Adipose tissue (tissue), 3 donors: ENCODE results near the gene ROBO2. TPM values are rescaled to one million over a fixed set of nuclear protein-coding genes. Genes with fewer than 3 reads are reported as not detected.

Source experiments
- H3K27ac ChIP-seq: one replicate; pipeline ENCODE4 v1.5.1; 2013; ENCODE audit warnings: low read depth, low read length
- WGBS, 3 donors: extraction: QIAGEN DNeasy Blood & Tissue Kit; methylation state at CpG; one replicate each; pipeline ENCODE4 v1.1.7; 2013; 5-methylcytosine and 5-hydroxymethylcytosine counted together
- polyA plus RNA-seq, 3 donors: library from polyadenylated mRNA; stranded (reverse); fragments of 200-250 nt; gene quantifications; one replicate each; pipeline ENCODE4 v1.2.3, GENCODE V29; 2013
- donor health status: healthy with polysubstance abuse.
- donor health status: Bipolar disorder and iron deficiency.
- donor health status: healthy.

ROBO2 gene
- polyA plus RNA-seq, 3 donors: 0.18 to 1.3 (median 0.62) TPM

DNA sequence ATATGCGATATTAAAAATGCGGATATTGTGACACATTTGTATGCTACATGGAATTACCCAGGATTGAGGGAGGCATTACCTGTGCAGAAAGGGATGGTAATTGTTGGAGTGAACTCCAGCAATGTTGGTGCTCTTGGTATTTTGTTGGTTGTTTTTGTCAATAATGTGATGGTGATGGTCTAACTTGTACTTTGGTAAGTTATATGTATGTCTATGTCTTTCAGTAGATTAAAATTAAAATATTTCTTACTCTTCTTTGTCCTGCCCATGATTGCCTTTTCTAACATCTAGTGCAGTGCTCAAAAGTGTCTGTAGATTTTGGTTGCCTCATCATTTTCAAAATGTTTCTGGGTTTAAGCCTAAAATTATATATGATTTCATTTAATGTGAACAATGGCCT lies 192.7 kb downstream of the ROBO2 start:
- H3K27ac ChIP-seq: no peak overlapping the region
- 94 to 96% (median 94%) methylated on average over 2 of the region's 2 CpGs for whole genome bisulfite sequencing, 3 donors

- H3K27ac ChIP-seq: no peak overlapping the region
- 41 to 74% (median 48%) methylated on average over 2 of the region's 2 CpGs for WGBS, 3 donors
These were observed 194.1 kb downstream of the ROBO2 start for GRCh38 chr3:77234004-77234403.

GRCh38 chr3:77236118-77236517 lies 196.2 kb downstream of the ROBO2 start:
- no peak overlapping the region for H3K27ac ChIP-seq
- 43 to 77% (median 72%) methylated on average over 7 of the region's 7 CpGs for WGBS, 3 donors

GRCh38 chr3:77240072-77240650 lies 200.3 kb downstream of the ROBO2 start:
- 92 to 95% (median 94%) methylated on average over 30 to 40 of the region's 40 CpGs for WGBS, 3 donors
- H3K27ac ChIP-seq: no peak overlapping the region

- H3K27ac ChIP-seq: no peak overlapping the region
- 51 to 85% (median 57%) methylated on average over 2 of the region's 2 CpGs for WGBS, 3 donors
These were observed 202.5 kb downstream of the ROBO2 start for GRCh38 chr3:77242371-77242770.

- H3K27ac ChIP-seq: no peak overlapping the region
- WGBS, 3 donors: 92 to 95% (median 93%) methylated on average over 3 of the region's 3 CpGs
These were observed 205.1 kb downstream of the ROBO2 start for GRCh38 chr3:77244981-77245380.

GRCh38 chr3:77247061-77247460 lies 207.2 kb downstream of the ROBO2 start:
- H3K27ac ChIP-seq: no peak overlapping the region
- 65 to 75% (median 66%) methylated on average over 6 of the region's 6 CpGs for WGBS, 3 donors

- H3K27ac ChIP-seq: no peak overlapping the region
- WGBS, 3 donors: 82 to 90% (median 88%) methylated on average over 7 of the region's 7 CpGs
These were observed 207.9 kb downstream of the ROBO2 start for GRCh38 chr3:77247817-77248216.

DNA sequence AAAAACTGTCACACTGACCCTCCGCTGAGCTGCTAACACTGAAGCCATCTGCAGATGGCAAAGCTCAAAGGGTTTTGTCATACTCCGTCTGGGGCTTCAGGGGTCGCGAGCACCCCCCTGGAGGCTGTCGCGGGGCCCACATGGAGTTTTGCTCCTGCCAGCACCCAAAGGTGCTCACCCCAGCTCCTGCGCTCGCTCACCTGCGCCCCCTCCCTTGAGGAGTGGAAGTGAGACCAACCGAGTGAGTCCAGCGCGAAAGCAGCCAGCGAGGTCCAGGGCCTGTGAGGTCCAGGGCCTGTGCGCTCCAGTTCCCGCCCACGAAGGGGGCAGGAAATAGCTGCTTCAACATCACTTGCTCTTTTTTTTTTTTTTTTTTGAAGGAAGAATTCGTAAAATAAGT lies 208.5 kb downstream of the ROBO2 start:
- WGBS, 3 donors: 89 to 90% (median 89%) methylated on average over 17 of the region's 17 CpGs
- H3K27ac ChIP-seq: no peak overlapping the region

DNA sequence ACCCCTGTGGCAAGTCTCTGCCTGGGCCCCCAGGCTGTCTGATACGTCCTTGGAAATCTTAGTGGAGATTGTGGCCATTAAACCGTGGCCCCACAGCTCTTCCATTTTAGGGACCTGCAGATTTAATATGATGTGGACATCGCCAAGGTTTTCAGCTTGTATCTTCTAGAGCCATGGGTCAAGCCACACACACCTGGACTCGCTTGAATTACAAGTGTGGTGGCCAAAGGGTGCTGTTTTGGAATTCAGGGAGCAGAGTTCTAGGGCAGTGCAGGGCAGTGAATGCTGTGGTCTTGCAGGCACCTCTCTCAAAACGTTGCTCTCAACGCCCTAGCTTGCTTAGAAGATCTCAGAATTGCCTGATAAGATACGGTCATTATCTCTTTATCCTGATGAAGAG lies 211.2 kb downstream of the ROBO2 start:
- WGBS, 3 donors: 77 to 84% (median 78%) methylated on average over 7 of the region's 7 CpGs
- H3K27ac ChIP-seq: no peak overlapping the region

GRCh38 chr3:77254967-77255831 lies 215.3 kb downstream of the ROBO2 start:
- 61 to 69% (median 66%) methylated on average over 3 of the region's 3 CpGs for WGBS, 3 donors

DNA sequence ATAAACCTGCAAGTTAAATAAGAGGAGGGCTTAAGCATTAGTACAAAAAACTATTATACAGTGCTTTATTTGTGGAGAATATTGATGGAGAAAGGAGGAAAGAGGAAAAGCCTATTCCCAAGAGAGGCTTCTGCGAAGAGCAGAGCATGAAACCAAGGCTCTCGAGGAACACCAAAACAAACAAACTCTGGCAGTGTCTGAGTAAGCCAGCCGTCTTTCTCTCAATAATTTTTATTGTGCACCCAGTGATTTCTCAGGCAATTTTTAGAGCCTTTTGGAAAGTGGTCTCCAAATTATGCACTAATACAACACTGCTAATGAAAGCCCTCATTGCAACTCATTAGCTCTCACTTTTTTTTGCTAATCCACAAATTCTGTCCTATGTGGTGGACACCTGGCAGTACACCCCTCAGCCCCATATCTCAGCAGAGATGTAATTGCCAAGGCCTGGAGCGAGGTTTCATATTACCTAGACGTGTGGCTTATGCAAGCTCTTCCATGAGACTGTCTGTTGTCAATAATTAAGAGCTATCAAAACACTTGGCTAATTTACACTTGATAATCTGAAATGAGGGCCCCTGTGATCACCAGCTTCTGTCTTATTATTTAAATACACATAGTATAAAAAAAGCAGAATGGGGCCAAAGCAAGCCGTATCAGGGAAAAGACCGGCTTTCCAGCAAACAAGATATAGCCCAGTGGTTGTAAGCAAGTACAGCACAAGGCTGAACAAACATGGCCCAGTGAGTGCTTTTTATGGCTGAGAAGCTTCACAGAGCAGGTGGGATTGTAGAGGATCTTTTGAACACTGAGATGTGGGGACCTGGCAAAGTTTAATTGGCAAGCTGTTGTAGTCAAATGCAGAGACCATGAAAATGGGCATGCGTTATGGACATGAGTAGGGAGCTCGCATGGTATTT lies 216.9 kb downstream of the ROBO2 start:
- H3K27ac ChIP-seq: no peak overlapping the region
- WGBS, 3 donors: 50 to 67% (median 61%) methylated on average over 9 of the region's 9 CpGs

More at GRCh38 chr3:77254967-77255831, 215.3 kb downstream of the ROBO2 start:
- H3K27ac ChIP-seq: no peak overlapping the region

DNA sequence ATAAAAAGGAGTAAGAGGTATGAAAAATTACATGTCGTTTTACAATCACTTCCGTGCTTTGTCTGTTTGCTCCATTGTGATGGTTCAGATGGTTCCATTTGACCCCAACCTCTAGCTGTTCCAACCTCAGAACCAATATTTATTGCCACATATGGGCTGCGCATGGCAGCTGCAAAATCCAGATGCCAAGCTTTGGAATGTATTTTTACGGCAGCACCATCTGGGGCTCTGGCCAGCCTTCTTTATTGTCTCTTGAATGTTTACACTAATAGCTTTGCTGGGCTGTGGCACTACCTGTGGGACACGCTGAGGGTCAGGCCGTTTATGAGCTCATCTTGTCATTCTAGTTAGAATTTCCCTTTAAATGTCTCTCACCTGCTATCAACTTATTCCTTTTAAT lies 219.8 kb downstream of the ROBO2 start:
- WGBS, 3 donors: 65 to 72% (median 68%) methylated on average over 6 of the region's 6 CpGs
- no peak overlapping the region for H3K27ac ChIP-seq

DNA sequence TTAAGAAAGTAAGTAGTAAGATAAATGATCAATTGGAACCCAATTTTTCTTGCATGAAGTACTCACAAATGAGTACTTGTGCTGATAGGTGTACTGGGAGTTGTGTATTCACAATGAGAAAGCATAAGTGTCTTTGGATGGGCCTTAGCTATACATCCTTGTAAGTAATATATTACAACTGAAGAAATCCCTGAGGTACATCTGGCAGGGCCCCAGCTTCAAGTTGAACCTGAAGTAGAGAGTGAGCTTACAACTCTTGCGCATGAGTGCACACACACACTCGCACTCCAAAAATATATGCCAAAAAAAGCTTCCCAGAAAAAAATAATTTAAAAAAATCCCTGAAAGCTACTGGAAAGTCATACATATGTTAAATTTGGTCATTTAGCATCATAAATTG lies 222.5 kb downstream of the ROBO2 start:
- H3K27ac ChIP-seq: no peak overlapping the region
- WGBS, 3 donors: 92 to 97% (median 97%) methylated on average over 2 of the region's 2 CpGs

DNA sequence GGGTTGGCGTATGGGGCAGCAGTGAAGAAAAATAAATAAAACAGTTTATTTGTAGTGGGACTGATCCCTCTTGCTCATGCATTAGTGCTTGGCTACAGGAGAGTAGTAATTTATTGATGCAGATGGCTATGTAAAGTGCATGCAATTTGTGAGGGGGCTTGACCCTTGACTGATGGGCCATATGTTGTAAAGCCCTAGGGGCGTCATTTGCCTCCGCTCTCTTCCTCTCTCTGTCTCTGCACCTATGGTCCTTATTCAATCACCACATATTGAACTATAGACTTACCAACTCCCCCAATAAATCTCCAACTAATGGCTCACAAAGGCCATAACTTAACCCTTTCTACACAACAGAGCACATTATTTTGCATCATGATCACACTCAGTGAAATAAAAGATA lies 227.7 kb downstream of the ROBO2 start:
- H3K27ac ChIP-seq: no peak overlapping the region
- 91 to 96% (median 96%) methylated on average over 3 of the region's 3 CpGs for WGBS, 3 donors

DNA sequence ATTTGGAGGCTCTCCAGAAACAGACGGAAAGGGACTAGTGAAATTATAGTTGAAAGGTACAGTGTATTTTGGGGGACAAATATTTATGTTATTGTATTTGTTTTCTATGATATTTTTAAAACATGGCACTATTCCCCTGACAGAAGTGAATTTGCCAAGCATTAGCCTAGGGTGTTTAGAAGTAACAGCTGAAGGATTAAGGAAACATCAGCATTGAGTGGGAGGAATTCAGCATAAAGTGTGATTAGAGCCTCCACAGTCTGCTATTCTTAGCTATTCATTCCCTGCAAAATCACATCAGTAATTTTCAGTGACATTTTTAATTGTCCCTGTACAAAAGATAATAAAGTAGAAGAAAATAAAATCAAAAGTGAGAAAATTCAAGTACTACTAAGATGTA lies 231.4 kb downstream of the ROBO2 start:
- WGBS, 3 donors: 54 to 84% (median 83%) methylated on average over 1 of the region's 1 CpG

DNA sequence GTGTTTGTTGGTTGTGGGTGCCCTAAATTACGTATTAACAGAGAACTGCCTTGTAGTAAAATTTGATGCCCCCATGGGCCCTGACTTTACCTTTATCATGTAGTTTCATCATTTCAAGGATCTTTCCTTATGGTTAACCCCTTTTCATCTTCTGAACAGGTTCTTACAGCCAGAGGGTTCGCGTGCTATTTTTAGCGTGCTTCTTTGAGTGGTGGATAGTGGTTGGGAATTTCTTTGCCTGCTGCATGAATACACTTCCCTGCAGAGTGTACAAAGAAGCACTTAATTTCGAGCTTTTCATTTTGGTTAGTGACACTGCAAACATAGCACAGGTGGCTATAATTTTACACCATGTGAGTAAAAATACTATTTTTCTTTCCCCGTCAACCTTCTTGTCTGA lies 231.8 kb downstream of the ROBO2 start:
- no peak overlapping the region for H3K27ac ChIP-seq
- WGBS, 3 donors: 81 to 90% (median 90%) methylated on average over 6 of the region's 6 CpGs

More for the DNA sequence above, 231.4 kb downstream of the ROBO2 start:
- H3K27ac ChIP-seq: no peak overlapping the region

DNA sequence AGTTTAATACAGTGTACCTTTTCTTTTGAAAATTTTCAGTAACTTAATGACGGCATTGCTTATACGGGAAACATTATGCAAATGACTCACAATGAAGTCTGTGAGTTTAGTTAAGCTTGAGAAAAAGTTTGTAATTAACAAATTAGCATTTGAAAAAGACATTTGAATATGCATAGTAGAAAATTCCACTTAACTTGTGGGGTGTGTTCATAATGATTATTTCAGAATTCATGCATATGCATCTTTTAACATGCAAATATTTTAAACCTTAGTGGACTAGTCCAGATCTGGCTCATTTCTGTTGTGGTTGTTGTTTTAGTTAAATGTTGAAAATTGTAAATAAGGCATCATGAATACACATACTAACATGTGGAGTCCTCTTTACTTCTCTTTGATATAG lies 239.4 kb downstream of the ROBO2 start:
- H3K27ac ChIP-seq: no peak overlapping the region
- 88 to 93% (median 89%) methylated on average over 2 of the region's 2 CpGs for WGBS, 3 donors

DNA sequence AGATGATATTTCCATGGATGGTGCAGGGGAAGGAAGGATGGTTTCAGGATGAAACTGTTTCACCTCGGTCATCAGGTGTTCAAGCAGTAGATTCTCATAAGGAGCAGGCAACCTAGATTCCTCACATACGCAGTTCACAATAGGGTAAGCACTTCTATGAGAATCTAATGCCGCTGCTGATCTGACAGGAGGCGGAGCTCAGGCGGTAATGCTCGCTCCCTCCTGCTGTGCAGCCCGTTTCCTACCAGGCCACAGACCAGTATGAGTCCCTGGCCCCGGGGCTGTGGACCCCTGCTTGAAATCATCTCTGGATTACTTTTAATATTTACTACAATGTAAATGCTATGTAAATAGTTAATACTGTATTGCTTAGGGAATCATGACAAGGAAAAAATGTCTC lies 241.8 kb downstream of the ROBO2 start:
- no peak overlapping the region for H3K27ac ChIP-seq
- WGBS, 3 donors: 51 to 68% (median 67%) methylated on average over 8 of the region's 8 CpGs
